HL-60 (cell line): ENCODE measurements around the gene RUNX1.

Experiments
- CTCF ChIP-seq: IDR thresholded peaks from one replicate; pipeline ENCODE4 v1.5.1; 2011; ENCODE audit warnings: low read length, control low read depth, inconsistent platforms; ENCODE audit not compliant: insufficient read depth
- GABPA ChIP-seq: IDR thresholded peaks from 2 replicates; pipeline ENCODE4 v1.6.1; 2012; ENCODE audit warnings: low read depth
- POLR2AphosphoS5 ChIP-seq: IDR thresholded peaks from 2 replicates; pipeline ENCODE4 v1.6.1; 2012; ENCODE audit warnings: low read depth
- REST ChIP-seq: IDR thresholded peaks from 2 replicates; pipeline ENCODE4 v1.6.1; 2012; ENCODE audit warnings: low read depth; ENCODE audit not compliant: insufficient replicate concordance

GRCh38 chr21:34783815-34784214 is 265.3 kb downstream of the RUNX1 start:
- TF ChIP-seq CTCF (no peak), POLR2AphosphoS5 (no peak), REST (no peak), GABPA (no peak)
